K562 (cell line): ENCODE measurements around the gene ABT1. TPM values are rescaled to one million over a fixed set of nuclear protein-coding genes. Genes with fewer than 3 reads are reported as not detected.

ENCODE experiments used
- ADNP ChIP-seq: fragments of 200-800 bp; sonication (Bioruptor generic); IDR thresholded peaks from 2 replicates; pipeline ENCODE4 v1.6.1; 2016; ENCODE audit warnings: missing genetic modification characterization, missing compliant biosample characterization
- CAMTA2 ChIP-seq: fragments of 250-450 bp; sonication (Bioruptor Pico); conservative IDR thresholded peaks from 2 replicates; pipeline ENCODE4 v1.5.1; 2022
- CSDE1 ChIP-seq, 2 experiments: fragments of 450-650 bp; IDR thresholded peaks; 2 replicates each; pipeline ENCODE4 v1.6.1; 2016; ENCODE audit warnings: mild to moderate bottlenecking in 1 of 2
- E2F4 ChIP-seq: sonication (generic); formaldehyde crosslinking; IDR thresholded peaks from 2 replicates; pipeline ENCODE4 v1.8.0; 2022; ENCODE audit warnings: mild to moderate bottlenecking, low read depth, missing genetic modification reagents
- ESRRA ChIP-seq: fragments of 450-650 bp; IDR thresholded peaks from 2 replicates; pipeline ENCODE4 v1.6.1; 2014; ENCODE audit warnings: low read depth, mild to moderate bottlenecking, moderate library complexity, borderline replicate concordance
- MYNN ChIP-seq, 2 experiments: sonication (generic); formaldehyde crosslinking in 1 of 2; IDR thresholded peaks; 2 replicates each; pipeline versions ENCODE4 v1.5.0 to v1.6.1; 2016 to 2020; ENCODE audit warnings: antibody characterized with exemption in 1 of 2, missing genetic modification reagents in 1 of 2
- NR1H2 ChIP-seq: sonication (generic); formaldehyde crosslinking; IDR thresholded peaks from 2 replicates; pipeline ENCODE4 v1.4.0; 2020; ENCODE audit warnings: mild to moderate bottlenecking, missing genetic modification reagents
- NR2C1 ChIP-seq, 2 experiments: fragments of 450-650 bp; IDR thresholded peaks; 2 replicates each; pipeline ENCODE4 v1.6.1; 2017; ENCODE audit warnings: mild to moderate bottlenecking in 2 of 2, antibody characterized with exemption in 1 of 2, inconsistent platforms in 1 of 2, missing compliant biosample characterization in 1 of 2, missing genetic modification characterization in 1 of 2
- NR2F6 ChIP-seq: fragments of 450-650 bp; formaldehyde crosslinking; IDR thresholded peaks from 2 replicates; pipeline ENCODE4 v1.4.0; 2020; ENCODE audit warnings: mild to moderate bottlenecking
- TAF7 ChIP-seq: fragments of 450-650 bp; IDR thresholded peaks from 2 replicates; pipeline ENCODE4 v1.6.1; 2016; ENCODE audit warnings: missing genetic modification characterization, missing compliant biosample characterization
- polyA plus RNA-seq, 8 experiments: library from polyadenylated mRNA; depleted of rRNA in 4 of 8; stranded (reverse) in 5 of 8; unstranded in 3 of 8; fragments of >200 nt; fragmentation: Nextera tagmentation in 2 of 8; fragmentation: Illumina TruSeq in 1 of 8; extraction: Ambion mirVana in 2 of 8; extraction: Trizol in 1 of 8; gene quantifications; 2 replicates each; pipeline versions ENCODE4 v1.2.1 to v1.2.3, GENCODE V29; 2011 to 2014; ENCODE audit warnings: inconsistent platforms in 1 of 8, missing spikeins in 1 of 8
- total RNA-seq, 7 experiments: library from RNA; depleted of rRNA in 6 of 7; stranded (reverse); fragments of >200 nt in 6 of 7; fragmentation: Illumina TruSeq in 2 of 7; extraction: Trizol in 2 of 7; gene quantifications; 2 replicates each; pipeline versions ENCODE4 v1.2.1 to v1.2.3, GENCODE V29; 2011 to 2021; ENCODE audit warnings: low replicate concordance in 1 of 7
- TF ChIP-seq, protein P1 (sequence below): sonication (generic); formaldehyde crosslinking; IDR thresholded peaks from 2 replicates; pipeline ENCODE4 v1.8.0; 2023; ENCODE audit warnings: missing genetic modification reagents, mild to moderate bottlenecking, borderline replicate concordance
- TF ChIP-seq, protein P2 (sequence below): fragments of 450-650 bp; formaldehyde crosslinking; IDR thresholded peaks from 2 replicates; pipeline ENCODE4 v1.4.0; 2022; ENCODE audit warnings: missing genetic modification characterization
- TF ChIP-seq, protein P3 (sequence below): fragments of 250-450 bp; sonication (Bioruptor Pico); IDR thresholded peaks from 2 replicates; pipeline ENCODE4 v1.5.0; 2021
- TF ChIP-seq, protein P4 (sequence below): sonication (generic); formaldehyde crosslinking; IDR thresholded peaks from 2 replicates; pipeline ENCODE4 v1.8.0; 2022; ENCODE audit warnings: mild to moderate bottlenecking, missing genetic modification reagents, borderline replicate concordance

ABT1 gene
- total and polyA plus RNA-seq, 9 of the 15 experiments (the other 6 are each of a cell fraction or from before 2014, with no cell fraction given), result 8.8 to 52.7 (median 40.7) TPM

- TF ChIP-seq, protein P1, sequence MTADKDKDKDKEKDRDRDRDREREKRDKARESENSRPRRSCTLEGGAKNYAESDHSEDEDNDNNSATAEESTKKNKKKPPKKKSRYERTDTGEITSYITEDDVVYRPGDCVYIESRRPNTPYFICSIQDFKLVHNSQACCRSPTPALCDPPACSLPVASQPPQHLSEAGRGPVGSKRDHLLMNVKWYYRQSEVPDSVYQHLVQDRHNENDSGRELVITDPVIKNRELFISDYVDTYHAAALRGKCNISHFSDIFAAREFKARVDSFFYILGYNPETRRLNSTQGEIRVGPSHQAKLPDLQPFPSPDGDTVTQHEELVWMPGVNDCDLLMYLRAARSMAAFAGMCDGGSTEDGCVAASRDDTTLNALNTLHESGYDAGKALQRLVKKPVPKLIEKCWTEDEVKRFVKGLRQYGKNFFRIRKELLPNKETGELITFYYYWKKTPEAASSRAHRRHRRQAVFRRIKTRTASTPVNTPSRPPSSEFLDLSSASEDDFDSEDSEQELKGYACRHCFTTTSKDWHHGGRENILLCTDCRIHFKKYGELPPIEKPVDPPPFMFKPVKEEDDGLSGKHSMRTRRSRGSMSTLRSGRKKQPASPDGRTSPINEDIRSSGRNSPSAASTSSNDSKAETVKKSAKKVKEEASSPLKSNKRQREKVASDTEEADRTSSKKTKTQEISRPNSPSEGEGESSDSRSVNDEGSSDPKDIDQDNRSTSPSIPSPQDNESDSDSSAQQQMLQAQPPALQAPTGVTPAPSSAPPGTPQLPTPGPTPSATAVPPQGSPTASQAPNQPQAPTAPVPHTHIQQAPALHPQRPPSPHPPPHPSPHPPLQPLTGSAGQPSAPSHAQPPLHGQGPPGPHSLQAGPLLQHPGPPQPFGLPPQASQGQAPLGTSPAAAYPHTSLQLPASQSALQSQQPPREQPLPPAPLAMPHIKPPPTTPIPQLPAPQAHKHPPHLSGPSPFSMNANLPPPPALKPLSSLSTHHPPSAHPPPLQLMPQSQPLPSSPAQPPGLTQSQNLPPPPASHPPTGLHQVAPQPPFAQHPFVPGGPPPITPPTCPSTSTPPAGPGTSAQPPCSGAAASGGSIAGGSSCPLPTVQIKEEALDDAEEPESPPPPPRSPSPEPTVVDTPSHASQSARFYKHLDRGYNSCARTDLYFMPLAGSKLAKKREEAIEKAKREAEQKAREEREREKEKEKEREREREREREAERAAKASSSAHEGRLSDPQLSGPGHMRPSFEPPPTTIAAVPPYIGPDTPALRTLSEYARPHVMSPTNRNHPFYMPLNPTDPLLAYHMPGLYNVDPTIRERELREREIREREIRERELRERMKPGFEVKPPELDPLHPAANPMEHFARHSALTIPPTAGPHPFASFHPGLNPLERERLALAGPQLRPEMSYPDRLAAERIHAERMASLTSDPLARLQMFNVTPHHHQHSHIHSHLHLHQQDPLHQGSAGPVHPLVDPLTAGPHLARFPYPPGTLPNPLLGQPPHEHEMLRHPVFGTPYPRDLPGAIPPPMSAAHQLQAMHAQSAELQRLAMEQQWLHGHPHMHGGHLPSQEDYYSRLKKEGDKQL, result no peak
- no peak for TF ChIP-seq CAMTA2
- peak in 1 of 2 experiments; percentile 80; a peak in 2 of 4 replicates for TF ChIP-seq CSDE1 (IDR thresholded peaks at IDR 0.05)
- TF ChIP-seq ADNP (tag), result no peak
- TF ChIP-seq TAF7, result peak; percentile 75
- TF ChIP-seq NR1H2 (CRISPR knock-in tag), result no peak
- peak; percentile 48; the same call in 1 of the 2 replicates for TF ChIP-seq MYNN (IDR thresholded peaks at IDR 0.05)
- no peak for TF ChIP-seq MYNN (CRISPR knock-in tag; IDR thresholded peaks at IDR 0.05)
- TF ChIP-seq, protein P2, sequence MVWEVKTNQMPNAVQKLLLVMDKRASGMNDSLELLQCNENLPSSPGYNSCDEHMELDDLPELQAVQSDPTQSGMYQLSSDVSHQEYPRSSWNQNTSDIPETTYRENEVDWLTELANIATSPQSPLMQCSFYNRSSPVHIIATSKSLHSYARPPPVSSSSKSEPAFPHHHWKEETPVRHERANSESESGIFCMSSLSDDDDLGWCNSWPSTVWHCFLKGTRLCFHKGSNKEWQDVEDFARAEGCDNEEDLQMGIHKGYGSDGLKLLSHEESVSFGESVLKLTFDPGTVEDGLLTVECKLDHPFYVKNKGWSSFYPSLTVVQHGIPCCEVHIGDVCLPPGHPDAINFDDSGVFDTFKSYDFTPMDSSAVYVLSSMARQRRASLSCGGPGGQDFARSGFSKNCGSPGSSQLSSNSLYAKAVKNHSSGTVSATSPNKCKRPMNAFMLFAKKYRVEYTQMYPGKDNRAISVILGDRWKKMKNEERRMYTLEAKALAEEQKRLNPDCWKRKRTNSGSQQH (CRISPR knock-in tag), result peak; percentile 66; the same call in 1 of the 2 replicates
- TF ChIP-seq, protein P3, sequence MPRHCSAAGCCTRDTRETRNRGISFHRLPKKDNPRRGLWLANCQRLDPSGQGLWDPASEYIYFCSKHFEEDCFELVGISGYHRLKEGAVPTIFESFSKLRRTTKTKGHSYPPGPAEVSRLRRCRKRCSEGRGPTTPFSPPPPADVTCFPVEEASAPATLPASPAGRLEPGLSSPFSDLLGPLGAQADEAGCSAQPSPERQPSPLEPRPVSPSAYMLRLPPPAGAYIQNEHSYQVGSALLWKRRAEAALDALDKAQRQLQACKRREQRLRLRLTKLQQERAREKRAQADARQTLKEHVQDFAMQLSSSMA (CRISPR knock-in tag), result peak; percentile 72; the same call in 1 of the 2 replicates
- TF ChIP-seq, protein P4, sequence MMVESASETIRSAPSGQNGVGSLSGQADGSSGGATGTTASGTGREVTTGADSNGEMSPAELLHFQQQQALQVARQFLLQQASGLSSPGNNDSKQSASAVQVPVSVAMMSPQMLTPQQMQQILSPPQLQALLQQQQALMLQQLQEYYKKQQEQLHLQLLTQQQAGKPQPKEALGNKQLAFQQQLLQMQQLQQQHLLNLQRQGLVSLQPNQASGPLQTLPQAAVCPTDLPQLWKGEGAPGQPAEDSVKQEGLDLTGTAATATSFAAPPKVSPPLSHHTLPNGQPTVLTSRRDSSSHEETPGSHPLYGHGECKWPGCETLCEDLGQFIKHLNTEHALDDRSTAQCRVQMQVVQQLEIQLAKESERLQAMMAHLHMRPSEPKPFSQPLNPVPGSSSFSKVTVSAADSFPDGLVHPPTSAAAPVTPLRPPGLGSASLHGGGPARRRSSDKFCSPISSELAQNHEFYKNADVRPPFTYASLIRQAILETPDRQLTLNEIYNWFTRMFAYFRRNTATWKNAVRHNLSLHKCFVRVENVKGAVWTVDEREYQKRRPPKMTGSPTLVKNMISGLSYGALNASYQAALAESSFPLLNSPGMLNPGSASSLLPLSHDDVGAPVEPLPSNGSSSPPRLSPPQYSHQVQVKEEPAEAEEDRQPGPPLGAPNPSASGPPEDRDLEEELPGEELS, result no peak
- TF ChIP-seq NR2F6 (CRISPR knock-in tag), result no peak
- TF ChIP-seq NR2C1 (IDR thresholded peaks at IDR 0.05), result no peak
- peak; percentile 56; the same call in 1 of the 2 replicates for TF ChIP-seq NR2C1 (tag; IDR thresholded peaks at IDR 0.05)
- TF ChIP-seq ESRRA, result peak; percentile 83
- peak; percentile 68; the same call in 1 of the 2 replicates for TF ChIP-seq E2F4
Measured at GRCh38 chr6:26596579-26597388, at the start of gene ABT1 (continued).
